ENCODE data around the gene GNGT1.
"Not testable (repeated sequence)": the region's sequence is repeated elsewhere in the genome, so short reads cannot be mapped to it uniquely, and the experiment has no call there.

GNGT1 gene

GRCh38 chr7:93890464-93891068, 15.8 kb upstream of the GNGT1 start, which contains the start of gene TFPI2:
TSS of gene TFPI2 (minus strand) at chr7:93890753. CDS start at chr7:93890678, 75 bp downstream.
- DNase-seq = peak; percentile 39
- ATAC-seq = peak; percentile 66

DNA sequence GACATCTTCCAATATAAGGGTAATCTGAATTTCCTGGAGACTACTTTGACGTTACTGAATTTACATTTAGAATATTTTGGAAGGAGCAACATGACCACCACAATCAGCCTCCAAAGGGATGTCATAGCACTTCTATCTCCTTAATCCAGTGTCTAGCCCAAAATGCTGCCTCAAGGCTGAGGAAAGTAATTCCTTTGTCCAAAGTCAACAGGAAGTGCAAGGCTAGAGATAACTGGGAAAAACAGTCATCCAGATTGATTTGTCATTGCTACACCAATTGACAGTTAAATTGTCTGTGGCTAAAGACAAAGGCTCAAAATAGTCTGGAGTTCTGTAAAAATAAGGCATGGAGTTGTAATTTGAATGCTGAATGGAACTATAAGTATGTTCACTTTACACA, 11.9 kb upstream of the GNGT1 start:
- H3K36me3 Mint-ChIP-seq (ENCODE audit: low read depth) = no peaks in the 10 kb centered on the region
- H3K27me3 Mint-ChIP-seq = peaks cover 43% of the 10 kb centered on the region
- H3K9me3 Mint-ChIP-seq = no peaks in the 10 kb centered on the region
- no peak overlapping the region for H3K27ac Mint-ChIP-seq
- no peak overlapping the region for H3K4me3 Mint-ChIP-seq
- DNase-seq (no peak), ATAC-seq (no peak)
- peaks cover 14% of the 10 kb centered on the region for H3K4me1 Mint-ChIP-seq

More at GRCh38 chr7:93890464-93891068, 15.8 kb upstream of the GNGT1 start, which contains the start of gene TFPI2:
- Mint-ChIP-seq H3K27ac (no peak within 1 kb of the TSS), H3K4me1 (peaks cover 14% of the 10 kb centered on the region), H3K27me3 (peaks cover 54% of the 10 kb centered on the region), H3K36me3 (ENCODE audit: low read depth) (no peaks in the 10 kb centered on the region), H3K4me3 (peak within 1 kb of the TSS; percentile 69), H3K9me3 (no peaks in the 10 kb centered on the region)

- no peak overlapping the region for H3K4me3 Mint-ChIP-seq
- ATAC-seq = no peak
- DNase-seq = no peak
Observed at GRCh38 chr7:93894966-93895640, 11.3 kb upstream of the GNGT1 start.

GRCh38 chr7:93895859-93896600, 10.3 kb upstream of the GNGT1 start:
- H3K4me3 Mint-ChIP-seq = no peak overlapping the region
- no peak for DNase-seq
- H3K36me3 Mint-ChIP-seq (ENCODE audit: low read depth) = no peaks in the 10 kb centered on the region
- H3K27me3 Mint-ChIP-seq = peaks cover 37% of the 10 kb centered on the region
- H3K27ac Mint-ChIP-seq = no peak overlapping the region
- no peak for ATAC-seq
- no peaks in the 10 kb centered on the region for H3K9me3 Mint-ChIP-seq
- peaks cover 3% of the 10 kb centered on the region for H3K4me1 Mint-ChIP-seq

More at GRCh38 chr7:93894966-93895640, 11.3 kb upstream of the GNGT1 start:
- Mint-ChIP-seq H3K27ac (no peak overlapping the region), H3K27me3 (peaks cover 42% of the 10 kb centered on the region), H3K9me3 (no peaks in the 10 kb centered on the region), H3K4me1 (peaks cover 8% of the 10 kb centered on the region), H3K36me3 (ENCODE audit: low read depth) (no peaks in the 10 kb centered on the region)

- no peaks in the 10 kb centered on the region for H3K9me3 Mint-ChIP-seq
- H3K27ac Mint-ChIP-seq = no peak overlapping the region
- H3K27me3 Mint-ChIP-seq = peaks cover 26% of the 10 kb centered on the region
- no peak for DNase-seq
- no peak for ATAC-seq
- no peaks in the 10 kb centered on the region for H3K4me1 Mint-ChIP-seq
- no peak overlapping the region for H3K4me3 Mint-ChIP-seq
- H3K36me3 Mint-ChIP-seq (ENCODE audit: low read depth) = no peaks in the 10 kb centered on the region
Observed at GRCh38 chr7:93897680-93898079, 8.7 kb upstream of the GNGT1 start.

GRCh38 chr7:93902777-93903423, 3.5 kb upstream of the GNGT1 start:
- Mint-ChIP-seq H3K9me3 (no peaks in the 10 kb centered on the region), H3K27ac (no peak overlapping the region), H3K4me1 (no peaks in the 10 kb centered on the region), H3K27me3 (peaks cover 10% of the 10 kb centered on the region), H3K4me3 (no peak overlapping the region), H3K36me3 (ENCODE audit: low read depth) (no peaks in the 10 kb centered on the region)
- ATAC-seq (no peak), DNase-seq (no peak)

DNA sequence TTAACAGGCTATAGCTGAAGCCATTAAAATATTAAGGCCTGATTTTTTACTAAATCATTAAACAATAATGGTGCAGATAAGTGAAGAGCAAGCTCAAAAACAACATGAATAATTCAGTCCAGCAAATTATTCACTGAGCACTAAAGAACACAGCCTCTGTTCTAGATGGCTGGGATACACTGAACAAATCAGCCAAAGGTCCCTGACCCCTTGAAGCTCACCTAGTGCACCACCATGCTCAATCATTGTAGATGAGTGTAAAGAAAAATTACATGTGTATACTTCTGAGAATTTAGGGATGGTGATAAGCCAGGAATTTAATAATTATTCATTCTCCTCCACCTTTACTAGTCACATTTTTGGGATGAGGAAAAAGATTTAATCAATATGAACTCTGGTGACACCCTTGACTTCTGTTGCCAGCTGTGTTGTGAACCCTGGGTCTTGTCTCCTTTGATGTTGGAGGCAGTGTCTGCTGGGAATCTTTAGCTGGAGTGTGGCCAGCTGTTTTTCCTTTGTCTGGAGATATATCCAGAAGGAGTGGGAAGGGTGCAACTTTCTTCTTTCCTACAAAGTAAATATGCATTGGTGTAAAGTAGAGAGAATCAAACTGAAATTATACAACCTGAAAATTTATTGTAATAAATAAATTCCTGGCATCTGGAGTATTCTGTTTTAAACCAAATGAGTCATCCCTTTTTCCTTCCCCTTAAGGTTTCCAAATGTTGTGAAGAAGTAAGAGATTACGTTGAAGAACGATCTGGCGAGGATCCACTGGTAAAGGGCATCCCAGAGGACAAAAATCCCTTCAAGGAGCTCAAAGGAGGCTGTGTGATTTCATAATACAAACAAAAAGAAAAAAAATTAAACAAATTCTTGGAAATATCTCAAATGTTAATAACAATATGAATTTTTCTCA, 4.0 kb downstream of the GNGT1 start:
- no peak for DNase-seq

GRCh38 chr7:93911242-93911641, 4.9 kb downstream of the GNGT1 start:
- DNase-seq; ATAC-seq; H3K9me3 Mint-ChIP-seq; H3K4me3 Mint-ChIP-seq; H3K27ac Mint-ChIP-seq; H3K27me3 Mint-ChIP-seq; H3K4me1 Mint-ChIP-seq; H3K36me3 Mint-ChIP-seq (ENCODE audit: low read depth): not testable (repeated sequence)

More for the DNA sequence above, 4.0 kb downstream of the GNGT1 start:
- Mint-ChIP-seq H3K36me3 (ENCODE audit: low read depth) (no peaks in the 10 kb centered on the region), H3K9me3 (no peaks in the 10 kb centered on the region), H3K27me3 (peaks cover 5% of the 10 kb centered on the region), H3K27ac (no peak overlapping the region), H3K4me1 (no peaks in the 10 kb centered on the region), H3K4me3 (no peak overlapping the region)
- ATAC-seq = no peak

- not testable (repeated sequence) for H3K4me1 Mint-ChIP-seq; H3K27me3 Mint-ChIP-seq; DNase-seq; H3K27ac Mint-ChIP-seq; H3K4me3 Mint-ChIP-seq; H3K36me3 Mint-ChIP-seq (ENCODE audit: low read depth); H3K9me3 Mint-ChIP-seq; ATAC-seq
Observed at GRCh38 chr7:93911661-93912060, 5.3 kb downstream of the GNGT1 start.

DNA sequence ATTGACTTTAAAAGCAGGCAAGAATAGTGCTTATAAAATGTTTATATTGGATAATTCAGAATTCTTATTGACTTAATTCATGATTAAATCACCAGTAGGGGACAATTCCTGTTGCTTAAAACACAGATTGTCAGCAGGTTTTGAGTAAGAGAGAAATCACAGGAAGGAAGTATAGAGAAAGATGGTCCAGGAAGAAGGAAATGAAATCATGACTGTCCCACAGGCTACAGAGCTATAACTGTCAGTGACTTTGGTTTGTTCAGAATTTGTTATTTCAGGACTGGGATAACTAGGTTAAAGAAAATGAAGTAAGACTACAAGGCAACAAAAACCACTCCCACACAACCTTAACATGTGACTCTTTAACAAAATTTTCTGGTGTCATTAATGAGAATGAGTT, 6.8 kb downstream of the GNGT1 start:
- Mint-ChIP-seq H3K27ac (no peak overlapping the region), H3K36me3 (ENCODE audit: low read depth) (no peaks in the 10 kb centered on the region), H3K9me3 (no peaks in the 10 kb centered on the region), H3K4me3 (no peak overlapping the region), H3K4me1 (no peaks in the 10 kb centered on the region), H3K27me3 (peaks cover 15% of the 10 kb centered on the region)
- ATAC-seq = no peak
- DNase-seq = no peak

GRCh38 chr7:93914581-93915066, 8.3 kb downstream of the GNGT1 start:
- Mint-ChIP-seq H3K27ac (no peak overlapping the region), H3K4me3 (no peak overlapping the region), H3K9me3 (no peaks in the 10 kb centered on the region), H3K36me3 (ENCODE audit: low read depth) (no peaks in the 10 kb centered on the region), H3K27me3 (peaks cover 15% of the 10 kb centered on the region), H3K4me1 (no peaks in the 10 kb centered on the region)
- ATAC-seq = no peak
- DNase-seq = no peak

GRCh38 chr7:93915206-93915842, 9.0 kb downstream of the GNGT1 start:
- H3K27me3 Mint-ChIP-seq = peaks cover 17% of the 10 kb centered on the region
- not testable (repeated sequence) for H3K4me3 Mint-ChIP-seq; H3K27ac Mint-ChIP-seq; DNase-seq; H3K9me3 Mint-ChIP-seq; H3K36me3 Mint-ChIP-seq (ENCODE audit: low read depth); H3K4me1 Mint-ChIP-seq; ATAC-seq

DNA sequence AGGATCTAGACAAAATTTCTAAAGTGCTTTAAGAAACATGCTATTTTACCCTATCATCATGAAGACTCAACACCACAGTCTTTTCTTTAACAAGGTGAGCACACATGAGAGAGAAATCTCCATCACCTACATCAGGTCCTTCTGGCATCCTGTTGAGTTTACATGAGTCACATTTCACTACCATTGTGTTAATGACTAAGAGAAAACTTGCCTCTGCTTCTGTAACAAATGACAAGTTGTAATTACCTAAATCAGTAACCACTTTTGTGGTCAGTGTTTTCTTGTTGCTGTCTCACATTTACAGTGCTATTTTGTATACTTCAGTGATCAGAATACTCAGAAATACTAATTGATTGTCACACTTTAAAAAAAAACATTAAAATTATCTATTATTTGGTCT, 9.5 kb downstream of the GNGT1 start:
- not testable (repeated sequence) for H3K36me3 Mint-ChIP-seq (ENCODE audit: low read depth); DNase-seq; H3K4me1 Mint-ChIP-seq; H3K4me3 Mint-ChIP-seq; ATAC-seq; H3K9me3 Mint-ChIP-seq; H3K27ac Mint-ChIP-seq
- H3K27me3 Mint-ChIP-seq = peaks cover 22% of the 10 kb centered on the region

Measured in activated naive CD8-positive, alpha-beta T cell treated with anti-CD3 and anti-CD28 coated beads, Interleukin-2, amount 50 U/mL, for 24 hours (primary cell).